GM18526 (cell line): Measurements from ENCODE around the gene CEND1.

ENCODE experiments used
- POLR2A ChIP-seq: IDR thresholded peaks from 3 replicates; pipeline ENCODE4 v1.6.1; 2011; ENCODE audit not compliant: insufficient read length; ENCODE audit errors: extremely low read depth

CEND1 gene

DNA sequence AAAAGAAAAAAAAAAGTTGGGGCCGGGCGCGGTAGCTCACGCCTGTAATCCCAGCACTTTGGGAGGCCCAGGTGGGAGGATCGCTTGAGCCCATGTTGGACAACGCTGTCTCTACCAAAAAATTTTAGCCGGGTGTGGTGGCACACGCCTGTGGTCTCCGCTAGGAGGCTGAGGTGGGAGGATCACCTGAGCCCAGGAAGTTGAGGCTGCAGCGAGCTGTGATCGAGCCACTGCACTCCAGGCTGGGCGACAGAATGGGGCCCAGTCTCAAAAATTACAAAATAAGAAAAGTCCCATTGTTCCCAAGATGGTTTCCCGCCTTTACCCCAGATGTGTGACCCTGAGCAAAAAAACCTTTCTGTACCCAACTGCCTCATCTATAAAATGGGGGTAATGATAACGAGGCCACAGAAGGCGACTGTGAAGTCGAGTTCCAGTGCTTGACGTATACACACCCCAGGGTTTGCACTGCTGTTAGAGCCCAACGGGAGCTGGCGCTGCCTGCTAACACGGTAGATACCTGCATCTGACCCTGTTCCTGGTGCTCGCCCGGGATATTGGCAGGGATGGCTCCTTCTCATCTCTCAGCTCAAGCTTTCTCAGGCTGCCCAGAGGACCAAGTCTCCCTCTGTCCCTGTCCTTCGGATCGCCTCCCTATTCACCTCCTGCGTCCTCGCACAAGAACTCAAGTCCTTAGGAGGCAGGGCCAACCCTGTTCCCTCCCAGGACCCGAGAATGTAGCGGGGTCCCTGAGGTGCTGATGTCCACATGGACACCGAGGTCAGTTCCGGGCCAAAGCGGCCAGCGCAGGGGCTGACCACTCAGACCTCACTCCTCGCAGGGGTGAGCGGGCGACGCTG is 18.8 kb upstream of the CEND1 start:
- no peak for TF ChIP-seq POLR2A

DNA sequence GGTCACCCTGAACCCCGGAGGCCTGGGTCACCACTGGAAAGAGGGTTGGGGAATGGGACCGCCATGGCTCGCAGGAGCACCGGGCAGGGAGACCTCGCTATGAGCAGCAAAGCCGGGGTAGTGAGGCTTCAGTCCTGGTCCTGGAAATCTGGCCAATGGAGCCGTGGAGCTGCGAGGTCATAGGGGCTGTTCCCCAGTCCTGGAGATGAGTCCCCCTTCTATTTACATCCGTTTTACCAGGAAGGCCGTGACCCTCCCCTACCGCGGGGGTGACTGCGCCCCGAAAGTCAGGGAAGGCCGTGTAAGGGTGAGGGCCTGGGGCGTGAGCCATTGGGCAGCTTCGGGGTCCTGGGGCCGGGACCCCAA is 14.7 kb upstream of the CEND1 start:
- no peak for TF ChIP-seq POLR2A

DNA sequence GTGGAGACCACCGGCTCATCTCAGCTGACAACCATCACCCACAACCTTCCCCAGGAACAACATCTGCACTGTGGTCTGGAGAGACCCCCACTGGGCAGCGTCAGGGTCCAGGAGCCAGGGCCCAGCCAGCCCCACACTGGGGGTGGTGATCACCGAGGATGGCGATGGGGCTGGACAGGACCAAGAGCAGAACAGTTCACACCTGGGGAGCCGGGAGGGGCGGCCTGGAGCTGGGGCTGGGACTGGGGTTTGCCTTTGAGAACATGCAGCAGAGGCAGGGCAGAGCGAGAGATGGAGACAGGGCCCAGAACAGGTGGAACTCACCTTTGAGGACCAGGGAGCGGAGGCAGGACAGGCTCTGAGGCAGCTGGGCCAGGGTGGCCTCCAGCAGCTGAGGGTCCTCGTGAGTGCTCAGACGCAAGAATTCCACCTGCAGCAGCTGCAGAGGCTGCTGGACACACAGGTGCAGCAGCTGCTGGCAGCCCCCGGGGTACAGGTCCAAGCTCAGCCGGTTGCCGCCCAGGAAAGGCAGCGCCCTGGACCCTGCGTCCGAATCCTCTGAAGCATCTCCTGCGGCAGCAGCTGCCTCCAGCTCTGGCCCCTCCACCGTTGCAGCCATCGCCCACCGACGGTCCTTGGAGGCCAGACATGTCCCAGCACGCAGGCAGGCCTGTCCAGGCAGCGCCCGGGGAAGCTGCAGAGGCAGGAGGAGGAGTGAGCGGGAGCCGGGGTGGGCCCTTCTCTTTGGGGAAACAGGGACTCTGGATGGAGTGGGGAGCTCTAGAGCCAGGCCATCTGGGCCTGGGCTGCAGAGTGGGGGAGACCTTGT is 14.1 kb upstream of the CEND1 start:
- no peak for TF ChIP-seq POLR2A

DNA sequence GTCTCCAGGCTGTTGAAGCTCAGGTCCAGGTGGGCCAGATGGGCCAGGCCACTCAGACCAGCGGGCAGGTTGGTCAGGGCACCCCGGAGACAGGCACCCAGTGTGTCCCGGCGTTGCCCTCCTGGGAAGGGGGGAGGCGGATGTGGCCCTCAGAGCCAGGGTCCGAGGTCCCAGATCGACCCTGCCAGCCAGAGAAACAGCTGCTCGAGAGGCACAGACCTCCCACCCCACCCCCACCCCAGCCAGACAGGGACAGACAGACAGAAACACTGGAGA is 13.5 kb upstream of the CEND1 start:
- no peak for TF ChIP-seq POLR2A

DNA sequence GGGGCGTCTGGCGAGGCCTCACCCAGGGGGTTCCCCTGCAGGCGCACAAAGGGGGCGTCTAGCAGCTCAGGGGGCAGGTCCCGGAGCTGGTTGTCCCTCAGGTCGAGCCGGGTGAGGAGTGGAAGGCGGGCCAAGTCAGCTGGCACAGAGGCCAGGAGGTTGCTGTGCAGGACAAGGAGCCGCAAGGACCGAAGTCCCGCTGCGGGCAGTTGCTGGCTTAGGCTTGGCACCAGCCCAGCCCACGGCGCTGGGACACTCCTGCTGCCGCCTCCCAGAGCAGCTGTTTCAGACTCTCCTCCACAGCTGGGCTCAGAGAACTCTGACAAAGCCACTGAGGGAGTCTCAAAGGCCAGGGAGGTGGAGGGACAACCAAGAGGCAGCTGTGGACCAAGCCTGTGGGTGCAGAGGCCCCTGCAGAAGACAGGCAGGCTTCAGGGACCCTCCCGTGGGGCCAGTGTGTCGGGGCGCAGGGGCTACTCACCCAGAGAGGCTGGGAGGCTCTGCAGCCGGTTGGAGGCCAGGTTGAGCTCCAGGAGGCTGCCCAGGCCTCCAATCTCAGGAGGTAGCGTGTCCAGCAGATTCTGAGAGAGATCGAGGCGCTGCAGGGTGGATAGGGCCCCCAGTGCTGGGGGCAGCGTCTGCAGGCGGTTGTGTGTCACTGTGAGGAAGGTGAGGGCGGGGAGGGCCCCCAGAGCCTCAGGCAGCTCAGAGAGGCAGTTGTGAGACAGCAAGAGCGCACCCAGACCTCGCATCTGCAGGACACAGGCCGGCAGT is 13.0 kb upstream of the CEND1 start:
- no peak for TF ChIP-seq POLR2A

DNA sequence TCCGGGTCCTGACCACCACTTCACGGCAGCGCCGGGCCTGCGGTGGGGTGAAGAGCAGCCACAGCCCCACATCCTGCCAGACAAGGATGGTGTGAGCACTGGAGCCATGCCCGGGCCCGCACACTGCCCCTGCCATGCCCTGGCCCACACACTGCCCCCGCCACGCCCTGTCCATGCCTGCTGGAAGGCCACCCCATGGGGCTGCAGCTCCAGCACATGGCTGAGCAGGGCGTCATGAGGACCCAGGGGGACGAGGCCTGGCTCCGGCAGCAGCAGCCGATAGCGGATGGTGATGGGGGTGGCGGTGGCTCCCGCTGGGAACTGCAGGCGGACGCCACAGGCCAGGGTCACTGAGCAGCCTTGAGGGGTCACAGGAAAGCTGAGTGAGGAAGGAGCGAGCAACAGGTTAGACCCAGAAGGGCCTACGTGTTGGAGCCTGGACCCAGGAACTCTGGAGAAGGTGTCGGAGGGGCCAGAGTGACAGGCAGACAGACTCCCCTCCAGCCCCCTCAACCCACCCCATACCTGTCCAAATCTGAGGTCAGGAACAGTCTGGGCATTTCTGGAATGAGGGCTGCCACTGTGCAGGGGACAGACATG is 12.2 kb upstream of the CEND1 start:
- no peak for TF ChIP-seq POLR2A

DNA sequence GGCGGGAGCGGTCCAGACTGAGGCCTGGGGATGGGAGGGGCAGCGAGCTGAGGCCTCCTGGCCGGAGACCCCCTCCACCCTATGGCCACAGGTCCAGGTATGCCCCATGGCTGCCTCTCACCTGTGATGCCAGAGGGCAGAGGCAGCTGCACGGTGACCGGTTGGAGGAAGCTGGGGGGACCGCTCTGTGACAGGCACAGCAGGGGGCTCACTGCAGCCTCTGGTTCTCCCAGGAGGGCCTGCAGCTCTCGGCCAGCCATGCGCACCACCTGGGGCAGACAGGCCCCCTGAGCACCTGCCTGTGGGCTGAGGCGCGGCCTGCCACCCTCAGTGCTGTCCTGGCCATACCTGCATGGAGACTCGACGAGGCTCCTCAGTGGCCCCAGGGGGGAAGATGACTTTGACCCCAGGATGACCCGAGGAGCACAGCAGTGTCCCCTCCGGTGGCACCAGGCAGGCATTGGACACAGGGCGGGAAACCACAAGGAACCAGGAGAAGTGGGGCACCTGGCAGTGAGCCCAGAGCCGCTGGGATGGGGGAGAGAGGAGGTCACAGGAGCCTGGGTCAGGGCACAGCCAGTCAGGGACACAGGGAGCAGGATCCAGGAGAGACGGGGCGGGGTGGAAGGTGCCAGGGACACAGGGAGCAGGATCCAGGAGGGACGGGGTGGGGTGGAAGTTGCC is 11.3 kb upstream of the CEND1 start:
- TF ChIP-seq POLR2A = no peak

DNA sequence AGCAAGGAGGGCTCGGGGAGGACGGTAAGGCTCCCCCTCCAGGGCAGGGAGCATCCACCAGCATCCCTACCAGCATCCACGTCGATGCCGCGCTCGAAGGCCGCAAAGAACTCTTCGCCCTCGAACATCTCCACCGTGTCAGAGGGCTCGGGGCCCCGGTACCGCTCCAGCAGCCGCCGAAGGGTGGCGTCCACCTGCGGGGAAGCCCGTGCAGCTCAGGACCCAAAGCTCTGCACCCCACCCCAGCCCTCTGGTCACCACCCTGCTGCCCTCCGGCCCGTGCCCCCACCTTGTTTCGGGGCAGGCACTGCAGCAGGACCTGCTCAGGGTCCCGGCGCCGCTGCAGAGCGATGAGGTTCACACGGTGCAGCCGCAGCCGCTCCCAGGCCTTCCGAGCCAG is 10.6 kb upstream of the CEND1 start:
- TF ChIP-seq POLR2A = no peak

DNA sequence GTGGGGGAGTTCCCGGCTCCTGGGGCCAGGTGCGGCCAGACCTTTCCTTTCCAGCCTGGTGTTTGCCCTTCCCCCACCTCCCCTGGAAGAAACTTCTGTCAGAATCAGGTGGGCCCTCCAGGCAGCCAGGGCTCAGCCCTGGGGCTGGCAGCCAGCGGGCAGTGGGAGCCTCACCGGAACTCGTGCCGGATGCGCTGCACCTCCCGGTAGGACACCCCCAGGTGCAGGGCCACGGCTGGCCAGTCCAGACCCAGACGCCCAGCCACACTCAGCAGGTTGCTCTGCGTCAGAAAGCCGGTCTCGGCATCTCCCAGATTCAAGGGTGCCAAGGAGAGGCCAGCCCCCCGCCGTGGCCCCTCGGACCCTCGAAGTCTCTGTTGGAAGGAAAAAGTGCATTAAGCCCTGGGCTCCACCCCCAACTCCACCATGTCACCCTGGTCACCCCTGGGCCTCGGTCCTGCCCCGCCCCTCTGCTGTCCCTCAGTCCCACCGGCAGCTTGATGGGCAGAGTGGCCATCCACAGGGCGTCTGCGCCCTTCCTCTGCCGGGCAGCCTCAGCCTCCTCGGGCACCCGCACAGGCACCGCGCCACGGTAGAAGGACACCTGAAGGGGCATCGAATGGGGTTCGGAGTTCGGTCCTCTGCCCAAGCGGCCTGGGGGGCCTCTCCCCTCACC is 9.9 kb upstream of the CEND1 start:
- TF ChIP-seq POLR2A = no peak

DNA sequence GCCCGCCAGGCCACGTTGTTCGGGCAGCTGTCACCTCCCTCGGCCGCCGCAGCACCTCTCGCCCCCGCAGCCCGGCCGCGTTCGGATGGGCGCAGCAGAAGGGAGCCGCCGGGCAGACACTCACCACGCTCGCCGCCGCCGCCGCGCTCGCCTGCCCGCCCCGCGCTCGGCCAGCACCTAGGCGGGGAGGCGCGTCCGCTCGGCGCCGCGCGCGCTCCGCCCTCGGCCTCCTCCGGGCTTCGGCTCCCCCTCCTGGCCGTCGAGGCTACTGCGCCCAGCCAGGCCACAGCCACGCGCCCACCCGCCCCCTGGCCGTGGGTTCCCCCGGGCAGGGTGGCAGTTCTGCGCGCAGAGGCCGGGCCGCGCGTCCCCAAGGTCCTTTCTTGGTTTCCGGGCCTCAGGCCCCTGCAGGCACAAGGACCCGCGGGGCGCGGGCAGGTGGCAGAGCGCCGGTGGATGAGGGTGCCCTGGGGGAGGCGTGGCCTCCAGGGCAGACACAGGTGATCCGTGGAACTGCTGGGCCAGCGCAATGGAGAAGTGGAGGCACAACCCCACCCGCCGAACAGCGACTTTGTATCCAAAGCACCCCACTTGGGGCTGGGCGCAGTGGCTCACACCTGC is 8.3 kb upstream of the CEND1 start, which contains the start of gene SLC25A22:
SLC25A22 (minus strand) TSS at position 189 of the 621 bp plus-strand sequence. CDS start 3,275 bp downstream, outside the sequence.
- TF ChIP-seq POLR2A = peak; percentile 66

DNA sequence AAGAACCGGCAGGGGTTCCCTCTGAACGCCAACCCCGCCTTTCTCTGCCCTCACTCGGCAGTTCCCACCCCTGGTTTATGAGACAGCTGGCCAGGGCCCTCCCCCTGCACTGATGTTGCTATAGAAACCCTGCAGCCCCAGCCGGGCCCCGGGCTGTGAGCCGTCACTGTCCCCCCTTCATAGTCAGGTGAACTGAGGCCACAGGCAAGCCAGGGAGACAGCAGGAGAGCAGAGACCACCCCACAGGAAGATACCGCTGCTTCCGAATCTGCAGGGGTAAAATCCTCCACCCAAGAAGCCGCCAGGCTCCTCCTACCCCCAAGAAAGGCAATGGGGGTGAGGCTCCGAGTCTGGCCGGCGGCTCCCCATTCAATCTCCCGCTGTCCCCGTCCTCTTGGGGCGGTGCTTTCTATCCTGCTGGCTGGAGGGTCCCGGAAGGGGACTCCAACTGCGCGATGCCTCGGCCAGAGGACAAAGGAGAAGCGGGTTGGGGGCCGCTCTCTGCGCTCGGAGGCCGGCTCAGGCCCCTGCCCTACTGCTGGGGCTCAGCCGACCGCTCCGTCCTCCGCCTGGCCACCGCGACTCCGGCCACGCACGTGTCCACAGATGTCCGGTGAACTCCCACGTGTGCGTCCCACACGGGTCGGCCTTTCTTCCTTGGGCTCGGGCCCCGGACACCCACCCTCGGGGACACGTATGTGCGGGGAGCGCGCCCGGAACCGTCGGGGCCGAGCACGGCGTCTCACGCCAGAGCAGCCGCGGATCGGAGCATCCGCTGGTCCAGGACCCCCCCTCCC is 7.6 kb upstream of the CEND1 start:
- TF ChIP-seq POLR2A = no peak

DNA sequence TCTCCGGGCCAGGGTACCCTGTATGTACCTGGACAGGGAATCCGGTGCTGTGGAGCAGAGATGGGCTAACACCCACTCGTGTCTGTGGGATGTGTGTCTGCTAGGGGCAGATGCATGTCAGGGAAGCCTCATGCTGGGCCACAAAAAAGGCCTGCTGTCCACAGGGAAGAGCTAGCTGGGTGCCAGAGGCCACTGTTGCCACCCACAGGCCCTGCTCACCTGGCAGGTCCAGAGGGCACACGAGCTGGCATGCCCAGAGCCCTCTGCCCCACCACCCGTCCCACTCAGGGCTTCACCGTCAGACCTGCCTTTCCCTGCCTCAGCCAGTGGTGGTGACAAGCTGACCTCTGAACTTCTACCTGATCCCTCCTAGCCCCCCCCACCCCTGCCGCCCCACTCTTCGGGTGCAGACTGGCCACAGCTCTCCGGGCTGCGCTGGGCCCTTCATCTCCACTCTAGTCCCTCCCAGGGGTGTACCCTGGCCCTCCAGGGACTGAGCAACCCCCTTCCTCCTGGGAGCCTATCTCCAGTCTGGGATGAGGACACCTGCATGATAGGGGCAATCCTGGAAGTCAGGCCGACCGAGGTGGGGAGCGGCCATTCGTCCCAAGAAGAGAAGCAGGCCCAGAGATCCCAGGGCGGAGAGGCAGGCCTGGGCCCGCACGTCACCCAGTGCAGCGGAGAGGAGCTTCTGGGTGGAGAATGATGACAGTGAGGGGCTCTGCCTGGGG is 6.8 kb upstream of the CEND1 start:
- peak; percentile 3 for TF ChIP-seq POLR2A
